Measurements from ENCODE around the gene RNF7. TPM values are rescaled to one million over a fixed set of nuclear protein-coding genes. Genes with fewer than 3 reads are reported as not detected.

The RNF7 gene
- polyA plus RNA-seq, 1 experiment: 113 TPM

- no peaks in the 10 kb centered on the region for H3K27me3 ChIP-seq (ENCODE audit: control insufficient read depth, insufficient read depth, low read length)
- CTCF ChIA-PET: no interaction called here
These were observed 38.3 kb downstream of the RNF7 start for GRCh38 chr3:141776376-141776775.

GRCh38 chr3:141776885-141777284 is 38.8 kb downstream of the RNF7 start:
- no peak for DNase-seq (ENCODE audit: low read depth, low spot score)
- Histone ChIP-seq H3K9me3 (ENCODE audit: control insufficient read depth, insufficient read depth, low read length) (no peaks in the 10 kb centered on the region; the same call in 1 of the 2 replicates), H3K4me3 (ENCODE audit: low read depth, low read length) (no peak overlapping the region), H3K27me3 (ENCODE audit: control insufficient read depth, insufficient read depth, low read length) (no peaks in the 10 kb centered on the region), H3K27ac (ENCODE audit: low read depth, low read length) (no peak overlapping the region)
- POLR2A ChIA-PET: no interaction called here
- CTCF ChIA-PET: no interaction called here
- TF ChIP-seq, protein P1, sequence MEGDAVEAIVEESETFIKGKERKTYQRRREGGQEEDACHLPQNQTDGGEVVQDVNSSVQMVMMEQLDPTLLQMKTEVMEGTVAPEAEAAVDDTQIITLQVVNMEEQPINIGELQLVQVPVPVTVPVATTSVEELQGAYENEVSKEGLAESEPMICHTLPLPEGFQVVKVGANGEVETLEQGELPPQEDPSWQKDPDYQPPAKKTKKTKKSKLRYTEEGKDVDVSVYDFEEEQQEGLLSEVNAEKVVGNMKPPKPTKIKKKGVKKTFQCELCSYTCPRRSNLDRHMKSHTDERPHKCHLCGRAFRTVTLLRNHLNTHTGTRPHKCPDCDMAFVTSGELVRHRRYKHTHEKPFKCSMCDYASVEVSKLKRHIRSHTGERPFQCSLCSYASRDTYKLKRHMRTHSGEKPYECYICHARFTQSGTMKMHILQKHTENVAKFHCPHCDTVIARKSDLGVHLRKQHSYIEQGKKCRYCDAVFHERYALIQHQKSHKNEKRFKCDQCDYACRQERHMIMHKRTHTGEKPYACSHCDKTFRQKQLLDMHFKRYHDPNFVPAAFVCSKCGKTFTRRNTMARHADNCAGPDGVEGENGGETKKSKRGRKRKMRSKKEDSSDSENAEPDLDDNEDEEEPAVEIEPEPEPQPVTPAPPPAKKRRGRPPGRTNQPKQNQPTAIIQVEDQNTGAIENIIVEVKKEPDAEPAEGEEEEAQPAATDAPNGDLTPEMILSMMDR (IDR thresholded peaks at IDR 0.05; ENCODE audit: low read depth, low read length): no peak

More at GRCh38 chr3:141776376-141776775, 38.3 kb downstream of the RNF7 start:
- Histone ChIP-seq H3K4me3 (ENCODE audit: low read depth, low read length) (no peak overlapping the region), H3K27ac (ENCODE audit: low read depth, low read length) (no peak overlapping the region), H3K9me3 (ENCODE audit: control insufficient read depth, insufficient read depth, low read length) (no peaks in the 10 kb centered on the region; the same call in 1 of the 2 replicates)
- no peak for DNase-seq (ENCODE audit: low read depth, low spot score)
- TF ChIP-seq, protein P1 (IDR thresholded peaks at IDR 0.05; ENCODE audit: low read depth, low read length): no peak
- POLR2A ChIA-PET: no interaction called here

DNA sequence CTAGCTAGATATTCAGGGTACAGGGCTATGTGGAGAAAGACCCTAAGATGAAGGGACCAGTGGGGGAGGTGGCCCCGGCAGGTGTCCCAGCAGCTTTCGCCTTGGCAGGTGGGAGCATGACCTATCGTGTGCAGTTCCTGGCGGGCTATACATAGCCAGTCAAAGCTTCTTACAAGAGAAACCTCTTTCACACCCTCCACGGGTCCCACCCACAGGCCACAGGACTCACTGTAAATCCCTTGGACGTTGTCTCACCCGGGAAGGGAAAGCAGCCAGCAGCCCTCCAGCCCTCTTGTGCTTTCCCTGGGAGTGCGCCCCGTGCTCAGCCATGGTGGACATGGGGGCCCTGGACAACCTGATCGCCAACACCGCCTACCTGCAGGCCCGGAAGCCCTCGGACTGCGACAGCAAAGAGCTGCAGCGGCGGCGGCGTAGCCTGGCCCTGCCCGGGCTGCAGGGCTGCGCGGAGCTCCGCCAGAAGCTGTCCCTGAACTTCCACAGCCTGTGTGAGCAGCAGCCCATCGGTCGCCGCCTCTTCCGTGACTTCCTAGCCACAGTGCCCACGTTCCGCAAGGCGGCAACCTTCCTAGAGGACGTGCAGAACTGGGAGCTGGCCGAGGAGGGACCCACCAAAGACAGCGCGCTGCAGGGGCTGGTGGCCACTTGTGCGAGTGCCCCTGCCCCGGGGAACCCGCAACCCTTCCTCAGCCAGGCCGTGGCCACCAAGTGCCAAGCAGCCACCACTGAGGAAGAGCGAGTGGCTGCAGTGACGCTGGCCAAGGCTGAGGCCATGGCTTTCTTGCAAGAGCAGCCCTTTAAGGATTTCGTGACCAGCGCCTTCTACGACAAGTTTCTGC is 40.1 kb downstream of the RNF7 start:
- ChIA-PET CTCF (interaction anchor here (0.7 kb wide), 1 partner anchor 40 kb away, joined by 3 read pairs; the partner anchor contains the start of gene RNF7), POLR2A (no interaction called here)
- DNase-seq (ENCODE audit: low read depth, low spot score): no peak
- TF ChIP-seq, protein P1 (IDR thresholded peaks at IDR 0.05; ENCODE audit: low read depth, low read length): no peak
- no peak overlapping the region for H3K4me3 ChIP-seq (ENCODE audit: low read depth, low read length)
- H3K9me3 ChIP-seq (ENCODE audit: control insufficient read depth, insufficient read depth, low read length): no peaks in the 10 kb centered on the region; the same call in 1 of the 2 replicates
- H3K27ac ChIP-seq (ENCODE audit: low read depth, low read length): no peak overlapping the region
- H3K27me3 ChIP-seq (ENCODE audit: control insufficient read depth, insufficient read depth, low read length): no peaks in the 10 kb centered on the region

DNA sequence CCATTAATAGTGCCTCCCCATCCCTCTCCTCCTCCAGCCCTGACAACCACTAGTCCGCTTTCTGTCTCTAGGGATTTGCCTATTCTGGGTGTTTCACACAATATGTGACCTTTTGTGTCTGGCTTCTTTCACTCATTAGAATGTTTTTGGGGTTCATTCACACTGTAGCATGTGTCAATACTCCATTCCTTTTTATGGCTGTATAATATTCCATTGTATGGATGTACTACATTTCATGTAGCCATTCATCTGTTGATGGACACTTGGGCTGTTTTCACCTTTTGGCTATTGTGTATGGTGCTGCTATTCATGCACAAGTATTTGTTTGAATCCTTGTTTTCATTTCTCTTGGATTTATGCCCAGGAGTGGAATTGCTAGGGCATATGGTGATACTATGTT is 41.6 kb downstream of the RNF7 start:
- H3K27ac ChIP-seq (ENCODE audit: low read depth, low read length): no peak overlapping the region
- ChIA-PET POLR2A (no interaction called here), CTCF (no interaction called here)

More for the DNA sequence above, 41.6 kb downstream of the RNF7 start:
- Histone ChIP-seq H3K27me3 (ENCODE audit: control insufficient read depth, insufficient read depth, low read length) (no peaks in the 10 kb centered on the region), H3K9me3 (ENCODE audit: control insufficient read depth, insufficient read depth, low read length) (no peaks in the 10 kb centered on the region; the same call in 1 of the 2 replicates), H3K4me3 (ENCODE audit: low read depth, low read length) (no peak overlapping the region)
- DNase-seq (ENCODE audit: low read depth, low spot score): no peak
- TF ChIP-seq, protein P1 (IDR thresholded peaks at IDR 0.05; ENCODE audit: low read depth, low read length): no peak
